Panc1 (cell line): ENCODE results near the gene SCAMP5. TPM values are rescaled to one million over a fixed set of nuclear protein-coding genes. Genes with fewer than 3 reads are reported as not detected.

Experiments
- ATAC-seq: fragments of 200-7000 bp; cut with Tn5 transposase; 2 replicates; pipeline ENCODE4 v1.9.1; 2020; ENCODE audit warnings: mild to moderate bottlenecking, moderate library complexity
- BruUV-seq: library from RNA; stranded (reverse); fragments of 400-500 nt; replicated peaks from 2 replicates; lab custom pipeline; 2021; lab: Mats Ljungman, UMichigan
- CTCF ChIA-PET: fragments of 300-600 bp; sonication (Branson Sonifier 250); formaldehyde crosslinking; loops from one replicate; lab custom pipeline; 2022; ENCODE audit warnings: antibody characterized with exemption; lab: Charles Lee
- POLR2A ChIA-PET: fragments of 300-600 bp; sonication (Branson Sonifier 250); formaldehyde crosslinking; loops from one replicate; lab custom pipeline; 2022; ENCODE audit warnings: antibody characterized with exemption; lab: Charles Lee
- DNase-seq: peaks from one replicate; pipeline ENCODE4 v3.0.0-alpha.2; 2010; ENCODE audit warnings: low read depth, low spot score
- H3K27ac ChIP-seq: 2 replicates; pipeline ENCODE4 v1.5.1; 2011; ENCODE audit warnings: mild to moderate bottlenecking, low read length, inconsistent platforms
- H3K27me3 ChIP-seq: fragments of 200-500 bp; sonication (Bioruptor generic); 2 replicates; pipeline ENCODE4 v1.6.0; 2014; ENCODE audit warnings: low read length, inconsistent platforms; ENCODE audit not compliant: control insufficient read depth, insufficient read depth
- H3K36me3 ChIP-seq: fragments of 200-500 bp; sonication (Bioruptor generic); 2 replicates; pipeline ENCODE4 v1.5.1; 2014; ENCODE audit warnings: inconsistent platforms, mild to moderate bottlenecking, low read length, moderate library complexity; ENCODE audit not compliant: control insufficient read depth, insufficient read depth
- H3K4me1 ChIP-seq: 2 replicates; pipeline ENCODE4 v1.5.1; 2011; ENCODE audit warnings: inconsistent platforms, mild to moderate bottlenecking, low read length, moderate library complexity; ENCODE audit not compliant: control insufficient read depth, insufficient read depth
- H3K4me3 ChIP-seq, 2 experiments: 2 replicates each; pipeline ENCODE4 v1.5.1; 2011 to 2012; ENCODE audit warnings: low read depth in 2 of 2, low read length in 2 of 2, mild to moderate bottlenecking in 2 of 2, inconsistent platforms in 1 of 2, moderate library complexity in 1 of 2
- H3K9me3 ChIP-seq: fragments of 200-500 bp; sonication (Bioruptor generic); 2 replicates; pipeline ENCODE4 v1.5.1; 2014; ENCODE audit warnings: low read depth, mild to moderate bottlenecking, inconsistent platforms, low read length, moderate library complexity; ENCODE audit not compliant: control insufficient read depth, insufficient read depth
- POLR2AphosphoS5 ChIP-seq: IDR thresholded peaks from 2 replicates; pipeline ENCODE4 v1.6.1; 2012; ENCODE audit warnings: mild to moderate bottlenecking, low read depth, low read length, moderate library complexity
- SIN3A ChIP-seq: IDR thresholded peaks from 2 replicates; pipeline ENCODE4 v1.6.1; 2012; ENCODE audit warnings: low read depth, mild to moderate bottlenecking, low read length, moderate library complexity, borderline replicate concordance; ENCODE audit not compliant: insufficient read depth
- TCF7L2 ChIP-seq: IDR thresholded peaks from 2 replicates; pipeline ENCODE4 v1.6.1; 2011; ENCODE audit warnings: mild to moderate bottlenecking, low read depth, low read length, inconsistent platforms
- in situ Hi-C: cut with HindIII; loops from 2 replicates; pipeline ENCODE4 v1.10.0; 2016; ENCODE audit warnings: low sequenced_read_pairs, low pct_unique_long_range_greater_than_20kb
- intact Hi-C: fragments of 100-400 bp; cut with micrococcal nuclease; formaldehyde crosslinking; loops from one replicate; pipeline ENCODE4 v1.10.0; 2022; ENCODE audit not compliant: unreplicated experiment
- total RNA-seq: library from RNA; stranded (reverse); gene quantifications from one replicate; pipeline ENCODE4 v1.2.1, GENCODE V29; 2021; ENCODE audit not compliant: unreplicated experiment
- TF ChIP-seq, protein P1 (sequence below): fragments of 450-650 bp; IDR thresholded peaks from 2 replicates; pipeline ENCODE4 v1.5.1; 2017; ENCODE audit warnings: mild to moderate bottlenecking
- TF ChIP-seq, protein P2 (sequence below), 2 experiments: IDR thresholded peaks; 2 replicates each; pipeline ENCODE4 v1.6.1; 2011 to 2012; ENCODE audit warnings: low read depth in 2 of 2, control low read depth in 1 of 2, low read length in 1 of 2, mild to moderate bottlenecking in 1 of 2, moderate library complexity in 1 of 2; ENCODE audit not compliant: insufficient read depth in 1 of 2

Gene SCAMP5
- total RNA-seq, 1 experiment from 2014 or later = 11.2 TPM

DNA sequence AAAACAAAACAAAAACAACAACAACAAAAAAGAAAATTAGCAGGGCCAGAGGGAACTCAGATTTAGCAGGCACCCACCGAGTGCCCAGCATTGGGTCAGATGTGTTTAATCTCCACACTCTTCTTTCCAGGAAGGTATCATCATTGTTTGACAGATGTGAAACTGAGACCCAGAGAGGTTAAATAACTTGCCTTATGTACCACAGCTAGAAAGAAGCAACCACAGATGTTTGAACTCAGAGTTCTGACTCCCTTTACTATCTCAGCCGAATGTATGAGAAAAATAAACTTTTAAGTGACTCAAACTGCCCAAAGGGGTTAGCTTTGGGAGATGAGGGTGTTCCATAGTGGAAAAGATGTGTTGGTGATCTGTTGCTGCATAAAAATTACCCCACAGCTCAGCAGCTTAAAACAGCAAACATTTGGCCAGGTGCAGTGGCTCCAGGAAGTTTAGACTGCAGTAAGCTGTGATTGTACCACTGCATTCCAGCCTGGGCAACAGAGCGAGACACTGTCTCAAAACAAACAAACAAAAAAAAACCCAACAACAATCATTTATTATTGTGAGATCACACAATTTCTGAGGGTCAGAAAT is 34.3 kb upstream of the SCAMP5 start:
- DNase-seq = no peak
- in situ Hi-C loops (no loop called here), intact Hi-C loops (no loop called here)
- ChIA-PET POLR2A (no interaction called here), CTCF (interaction anchor here (0.7 kb wide), 1 partner anchor 7 kb away, joined by 3 read pairs; no protein-coding TSS in a partner anchor)
- Histone ChIP-seq H3K4me3 (no peak overlapping the region), H3K9me3 (no peaks in the 10 kb centered on the region), H3K27ac (peak overlapping the region; percentile 2; the same call in 1 of the 2 replicates), H3K27me3 (no peaks in the 10 kb centered on the region), H3K36me3 (no peaks in the 10 kb centered on the region), H3K4me1 (peaks cover 28% of the 10 kb centered on the region)
- no peak for ATAC-seq
- TSS peak; percentile 32 for BruUV-seq
- TF ChIP-seq POLR2AphosphoS5 (no peak), SIN3A (no peak), TCF7L2 (no peak)
- TF ChIP-seq, protein P1, sequence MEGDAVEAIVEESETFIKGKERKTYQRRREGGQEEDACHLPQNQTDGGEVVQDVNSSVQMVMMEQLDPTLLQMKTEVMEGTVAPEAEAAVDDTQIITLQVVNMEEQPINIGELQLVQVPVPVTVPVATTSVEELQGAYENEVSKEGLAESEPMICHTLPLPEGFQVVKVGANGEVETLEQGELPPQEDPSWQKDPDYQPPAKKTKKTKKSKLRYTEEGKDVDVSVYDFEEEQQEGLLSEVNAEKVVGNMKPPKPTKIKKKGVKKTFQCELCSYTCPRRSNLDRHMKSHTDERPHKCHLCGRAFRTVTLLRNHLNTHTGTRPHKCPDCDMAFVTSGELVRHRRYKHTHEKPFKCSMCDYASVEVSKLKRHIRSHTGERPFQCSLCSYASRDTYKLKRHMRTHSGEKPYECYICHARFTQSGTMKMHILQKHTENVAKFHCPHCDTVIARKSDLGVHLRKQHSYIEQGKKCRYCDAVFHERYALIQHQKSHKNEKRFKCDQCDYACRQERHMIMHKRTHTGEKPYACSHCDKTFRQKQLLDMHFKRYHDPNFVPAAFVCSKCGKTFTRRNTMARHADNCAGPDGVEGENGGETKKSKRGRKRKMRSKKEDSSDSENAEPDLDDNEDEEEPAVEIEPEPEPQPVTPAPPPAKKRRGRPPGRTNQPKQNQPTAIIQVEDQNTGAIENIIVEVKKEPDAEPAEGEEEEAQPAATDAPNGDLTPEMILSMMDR = no peak
- TF ChIP-seq, protein P2, sequence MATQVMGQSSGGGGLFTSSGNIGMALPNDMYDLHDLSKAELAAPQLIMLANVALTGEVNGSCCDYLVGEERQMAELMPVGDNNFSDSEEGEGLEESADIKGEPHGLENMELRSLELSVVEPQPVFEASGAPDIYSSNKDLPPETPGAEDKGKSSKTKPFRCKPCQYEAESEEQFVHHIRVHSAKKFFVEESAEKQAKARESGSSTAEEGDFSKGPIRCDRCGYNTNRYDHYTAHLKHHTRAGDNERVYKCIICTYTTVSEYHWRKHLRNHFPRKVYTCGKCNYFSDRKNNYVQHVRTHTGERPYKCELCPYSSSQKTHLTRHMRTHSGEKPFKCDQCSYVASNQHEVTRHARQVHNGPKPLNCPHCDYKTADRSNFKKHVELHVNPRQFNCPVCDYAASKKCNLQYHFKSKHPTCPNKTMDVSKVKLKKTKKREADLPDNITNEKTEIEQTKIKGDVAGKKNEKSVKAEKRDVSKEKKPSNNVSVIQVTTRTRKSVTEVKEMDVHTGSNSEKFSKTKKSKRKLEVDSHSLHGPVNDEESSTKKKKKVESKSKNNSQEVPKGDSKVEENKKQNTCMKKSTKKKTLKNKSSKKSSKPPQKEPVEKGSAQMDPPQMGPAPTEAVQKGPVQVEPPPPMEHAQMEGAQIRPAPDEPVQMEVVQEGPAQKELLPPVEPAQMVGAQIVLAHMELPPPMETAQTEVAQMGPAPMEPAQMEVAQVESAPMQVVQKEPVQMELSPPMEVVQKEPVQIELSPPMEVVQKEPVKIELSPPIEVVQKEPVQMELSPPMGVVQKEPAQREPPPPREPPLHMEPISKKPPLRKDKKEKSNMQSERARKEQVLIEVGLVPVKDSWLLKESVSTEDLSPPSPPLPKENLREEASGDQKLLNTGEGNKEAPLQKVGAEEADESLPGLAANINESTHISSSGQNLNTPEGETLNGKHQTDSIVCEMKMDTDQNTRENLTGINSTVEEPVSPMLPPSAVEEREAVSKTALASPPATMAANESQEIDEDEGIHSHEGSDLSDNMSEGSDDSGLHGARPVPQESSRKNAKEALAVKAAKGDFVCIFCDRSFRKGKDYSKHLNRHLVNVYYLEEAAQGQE (IDR thresholded peaks at IDR 0.05; ENCODE audit: insufficient read depth in 1 of 2, low read depth in 2 of 2, low read length in 1 of 2) = no peak

DNA sequence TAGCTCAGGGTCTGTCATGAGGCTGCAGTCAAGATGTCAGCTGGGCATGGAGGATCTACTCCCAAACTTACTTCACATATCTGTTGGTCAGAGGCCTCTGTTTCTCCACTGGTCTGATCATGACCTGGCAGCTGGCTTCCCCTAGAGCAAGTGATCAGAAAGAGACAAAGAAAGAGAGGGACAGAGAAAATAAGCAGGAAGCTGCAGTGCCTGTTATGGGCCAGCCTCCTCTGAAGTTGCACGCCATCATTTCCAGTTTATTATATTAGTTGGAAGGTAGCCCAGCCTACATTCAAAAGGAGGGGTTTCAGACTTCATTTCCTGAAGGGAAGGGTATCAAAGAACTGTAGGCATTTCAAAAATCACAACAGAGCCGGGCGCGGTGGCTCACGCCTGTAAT is 33.7 kb upstream of the SCAMP5 start:
- CTCF ChIA-PET = no interaction called here
- TF ChIP-seq SIN3A (no peak), POLR2AphosphoS5 (no peak), TCF7L2 (no peak)
- TF ChIP-seq, protein P2 (IDR thresholded peaks at IDR 0.05; ENCODE audit: insufficient read depth in 1 of 2, low read depth in 2 of 2, low read length in 1 of 2) = no peak
- TF ChIP-seq, protein P1 = no peak
- Histone ChIP-seq H3K36me3 (no peaks in the 10 kb centered on the region), H3K9me3 (no peaks in the 10 kb centered on the region), H3K4me1 (peaks cover 28% of the 10 kb centered on the region), H3K4me3 (no peak overlapping the region), H3K27ac (peak overlapping the region; percentile 2; the same call in 1 of the 2 replicates), H3K27me3 (no peaks in the 10 kb centered on the region)
- ATAC-seq (no peak), DNase-seq (no peak)
- in situ Hi-C loops (no loop called here), intact Hi-C loops (no loop called here)
- POLR2A ChIA-PET = no interaction called here
- BruUV-seq = no TSS peak
